ENCODE data around the gene SPON1.
"Not testable (repeated sequence)": the region's sequence is repeated elsewhere in the genome, so short reads cannot be mapped to it uniquely, and the experiment has no call there.

SPON1 gene

GRCh38 chr11:14158393-14158792, 195.9 kb downstream of the SPON1 start:
- no peak overlapping the region for H3K4me3 ChIP-seq (replicated peaks in 1 of 2; ENCODE audit: low read depth in 2 of 2, low read length in 2 of 2)
- no peak for DNase-seq (ENCODE audit: low read depth in 2 of 2)
- no peak for TF ChIP-seq CTCF (IDR thresholded peaks at IDR 0.05; ENCODE audit: low read depth, low read length)

- TF ChIP-seq CTCF (IDR thresholded peaks at IDR 0.05; ENCODE audit: low read depth, low read length) = no peak
- DNase-seq (ENCODE audit: low read depth in 2 of 2) = no peak
- H3K4me3 ChIP-seq (replicated peaks in 1 of 2; ENCODE audit: low read depth in 2 of 2, low read length in 2 of 2) = no peak overlapping the region
These were observed 201.1 kb downstream of the SPON1 start for GRCh38 chr11:14163576-14163975.

- not testable (repeated sequence) for DNase-seq (ENCODE audit: low read depth in 2 of 2); H3K4me3 ChIP-seq (replicated peaks in 1 of 2; ENCODE audit: low read depth in 2 of 2, low read length in 2 of 2)
These were observed 211.2 kb downstream of the SPON1 start for GRCh38 chr11:14173679-14174078.

GRCh38 chr11:14179116-14179820, 216.7 kb downstream of the SPON1 start:
- peak; percentile 26 to 60 for DNase-seq (ENCODE audit: low read depth in 2 of 2)
- TF ChIP-seq CTCF (IDR thresholded peaks at IDR 0.05; ENCODE audit: low read depth, low read length) = no peak
- no peak overlapping the region for H3K4me3 ChIP-seq (replicated peaks in 1 of 2; ENCODE audit: low read depth in 2 of 2, low read length in 2 of 2)

- no peak overlapping the region for H3K4me3 ChIP-seq (replicated peaks in 1 of 2; ENCODE audit: low read depth in 2 of 2, low read length in 2 of 2)
- no peak for DNase-seq (ENCODE audit: low read depth in 2 of 2)
- no peak for TF ChIP-seq CTCF (IDR thresholded peaks at IDR 0.05; ENCODE audit: low read depth, low read length)
These were observed 218.6 kb downstream of the SPON1 start for GRCh38 chr11:14181121-14181520.

GRCh38 chr11:14182833-14183364, 220.4 kb downstream of the SPON1 start:
- H3K4me3 ChIP-seq (replicated peaks in 1 of 2; ENCODE audit: low read depth in 2 of 2, low read length in 2 of 2) = no peak overlapping the region
- no peak for TF ChIP-seq CTCF (IDR thresholded peaks at IDR 0.05; ENCODE audit: low read depth, low read length)
- no peak for DNase-seq (ENCODE audit: low read depth in 2 of 2)

GRCh38 chr11:14184028-14184940, 221.8 kb downstream of the SPON1 start:
- no peak for TF ChIP-seq CTCF (IDR thresholded peaks at IDR 0.05; ENCODE audit: low read depth, low read length)
- peak in 1 of 2 donors; percentile 7 for DNase-seq (ENCODE audit: low read depth in 2 of 2)
- H3K4me3 ChIP-seq (replicated peaks in 1 of 2; ENCODE audit: low read depth in 2 of 2, low read length in 2 of 2) = no peak overlapping the region

All from cardiac fibroblast (primary cell).